ENCODE measurements around the gene TIMP2. TPM values are rescaled to one million over a fixed set of nuclear protein-coding genes. Genes with fewer than 3 reads are reported as not detected.
A peak's percentile ranks its signal among the peaks of the same experiment; 100 is the strongest.

Gene TIMP2
- total RNA-seq, 1 donor from 2014 or later = 1,096 TPM

- H3K9me3 Mint-ChIP-seq (ENCODE audit: unreplicated experiment) = no peaks in the 10 kb centered on the region
- H3K27ac Mint-ChIP-seq (ENCODE audit: unreplicated experiment) = no peak overlapping the region
- peaks cover 30% of the 10 kb centered on the region for H3K4me1 Mint-ChIP-seq (ENCODE audit: unreplicated experiment)
- peak; percentile 54 for TF ChIP-seq CTCF (IDR thresholded peaks at IDR 0.05)
- H3K36me3 Mint-ChIP-seq (ENCODE audit: unreplicated experiment) = no peaks in the 10 kb centered on the region
- no peak overlapping the region for H3K4me3 Mint-ChIP-seq (ENCODE audit: unreplicated experiment)
- H3K27me3 Mint-ChIP-seq (ENCODE audit: unreplicated experiment) = no peaks in the 10 kb centered on the region
- no peak for DNase-seq (ENCODE audit: extremely low spot score, unreplicated experiment)
Observed at GRCh38 chr17:78842881-78843565, 82.2 kb downstream of the TIMP2 start.

GRCh38 chr17:78840780-78841611 lies 84.2 kb downstream of the TIMP2 start, which contains the start of gene USP36:
TSS of gene USP36 (minus strand) at chr17:78840814. CDS start at chr17:78836363, 4,451 bp downstream.
- H3K27me3 Mint-ChIP-seq (ENCODE audit: unreplicated experiment) = no peaks in the 10 kb centered on the region
- no peaks in the 10 kb centered on the region for H3K9me3 Mint-ChIP-seq (ENCODE audit: unreplicated experiment)

GRCh38 chr17:78840530-78840779 lies 84.7 kb downstream of the TIMP2 start:
- Mint-ChIP-seq H3K9me3 (ENCODE audit: unreplicated experiment) (no peaks in the 10 kb centered on the region), H3K27me3 (ENCODE audit: unreplicated experiment) (no peaks in the 10 kb centered on the region), H3K36me3 (ENCODE audit: unreplicated experiment) (peaks cover 16% of the 10 kb centered on the region), H3K4me1 (ENCODE audit: unreplicated experiment) (peaks cover 34% of the 10 kb centered on the region), H3K27ac (ENCODE audit: unreplicated experiment) (peak overlapping the region; percentile 87), H3K4me3 (ENCODE audit: unreplicated experiment) (peak overlapping the region; percentile 83)
- no peak for TF ChIP-seq CTCF (IDR thresholded peaks at IDR 0.05)
- no peak for DNase-seq (ENCODE audit: extremely low spot score, unreplicated experiment)

More at GRCh38 chr17:78840780-78841611, 84.2 kb downstream of the TIMP2 start, which contains the start of gene USP36:
- Mint-ChIP-seq H3K36me3 (ENCODE audit: unreplicated experiment) (peaks cover 12% of the 10 kb centered on the region), H3K4me1 (ENCODE audit: unreplicated experiment) (peaks cover 34% of the 10 kb centered on the region), H3K4me3 (ENCODE audit: unreplicated experiment) (peak within 1 kb of the TSS; percentile 83), H3K27ac (ENCODE audit: unreplicated experiment) (peak within 1 kb of the TSS; percentile 87)
- DNase-seq (ENCODE audit: extremely low spot score, unreplicated experiment) = peak; percentile 100
- TF ChIP-seq CTCF (IDR thresholded peaks at IDR 0.05) = no peak

GRCh38 chr17:78839762-78840529 lies 85.2 kb downstream of the TIMP2 start:
- peak overlapping the region; percentile 81 for H3K27ac Mint-ChIP-seq (ENCODE audit: unreplicated experiment)
- peak overlapping the region; percentile 83 for H3K4me3 Mint-ChIP-seq (ENCODE audit: unreplicated experiment)
- H3K4me1 Mint-ChIP-seq (ENCODE audit: unreplicated experiment) = peaks cover 34% of the 10 kb centered on the region
- H3K36me3 Mint-ChIP-seq (ENCODE audit: unreplicated experiment) = peaks cover 20% of the 10 kb centered on the region
- no peaks in the 10 kb centered on the region for H3K27me3 Mint-ChIP-seq (ENCODE audit: unreplicated experiment)
- TF ChIP-seq CTCF (IDR thresholded peaks at IDR 0.05) = no peak
- H3K9me3 Mint-ChIP-seq (ENCODE audit: unreplicated experiment) = no peaks in the 10 kb centered on the region
- DNase-seq (ENCODE audit: extremely low spot score, unreplicated experiment) = peak; percentile 89
